NOMO-1 treated with dmso at 0.1 percent for 144 hours (cell line): ENCODE measurements around the gene FBXO10.

Source experiments
- DNase-seq: peaks from one replicate; lab custom pipeline; 2025; ENCODE audit not compliant: unreplicated experiment; lab: John Stamatoyannopoulos, UW

The FBXO10 gene

DNA sequence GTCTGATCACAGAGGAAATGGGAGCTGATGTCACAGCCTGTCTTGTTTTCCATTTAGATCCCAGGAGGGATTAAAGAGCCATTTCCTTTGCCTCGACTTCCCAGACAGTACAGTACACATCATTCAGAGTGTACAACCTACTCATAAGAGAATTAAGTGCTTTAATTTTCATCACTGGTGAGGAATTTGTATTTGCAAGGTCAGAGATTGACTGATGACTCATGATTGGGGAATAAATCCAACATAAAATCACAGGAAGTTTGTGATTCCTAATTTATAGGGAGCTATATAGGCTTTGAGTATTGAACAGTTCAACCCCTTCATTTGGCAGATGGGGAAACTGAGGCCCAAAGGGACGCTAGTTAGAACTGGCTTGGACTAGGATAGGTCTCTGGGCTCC lies 20.3 kb upstream of the FBXO10 start:
- DNase-seq: no peak

GRCh38 chr9:37593883-37594448 lies 17.8 kb upstream of the FBXO10 start:
- no peak for DNase-seq

DNA sequence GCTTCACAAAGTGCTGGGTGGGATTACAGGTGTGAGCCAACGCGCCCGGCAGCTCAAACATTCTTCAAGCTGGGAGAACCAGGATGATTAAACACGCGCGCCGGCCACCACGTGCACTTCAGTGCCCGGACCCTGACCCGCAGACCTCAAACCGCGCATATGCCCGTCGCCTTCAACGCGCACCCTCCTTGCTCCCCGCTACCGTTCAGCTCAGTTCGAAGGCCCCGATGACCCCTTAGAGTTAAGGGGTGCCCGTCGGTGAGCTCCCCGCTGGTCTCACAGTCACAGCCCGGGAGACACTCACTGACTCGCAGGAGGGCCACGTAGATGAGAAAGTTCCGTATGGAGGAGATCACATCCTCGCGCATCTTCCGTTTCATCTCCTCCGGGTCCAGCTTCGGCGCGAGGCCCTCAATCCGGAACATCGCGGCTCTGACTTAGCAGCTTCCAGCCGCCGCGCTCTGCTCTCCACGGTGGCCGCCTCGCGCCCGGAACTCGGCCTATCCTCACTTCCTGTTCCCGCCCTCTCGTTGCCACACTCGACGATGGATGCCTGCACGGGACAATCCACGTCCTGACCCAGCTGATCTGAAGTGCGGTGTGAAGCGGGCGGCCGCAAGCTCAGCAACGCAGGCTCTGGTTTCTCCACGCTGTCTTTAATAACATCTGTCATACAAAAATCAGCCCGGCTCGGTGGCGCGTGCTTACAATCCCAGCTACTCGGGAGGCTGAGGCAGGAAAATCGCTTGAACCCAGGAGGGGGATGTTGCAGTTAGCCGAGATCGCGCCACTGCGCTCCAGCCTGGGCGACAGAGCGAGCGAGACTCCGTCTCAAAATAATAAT lies 16.1 kb upstream of the FBXO10 start, which contains the start of gene TOMM5:
TOMM5 (minus strand) TSS at position 490 of the 844 bp plus-strand sequence; CDS start at position 425, 65 bp downstream.
- peak; percentile 76 for DNase-seq

GRCh38 chr9:37587521-37587920 lies 11.3 kb upstream of the FBXO10 start:
- no peak for DNase-seq

- no peak for DNase-seq
These were observed 7.4 kb upstream of the FBXO10 start for GRCh38 chr9:37583522-37584121.

DNA sequence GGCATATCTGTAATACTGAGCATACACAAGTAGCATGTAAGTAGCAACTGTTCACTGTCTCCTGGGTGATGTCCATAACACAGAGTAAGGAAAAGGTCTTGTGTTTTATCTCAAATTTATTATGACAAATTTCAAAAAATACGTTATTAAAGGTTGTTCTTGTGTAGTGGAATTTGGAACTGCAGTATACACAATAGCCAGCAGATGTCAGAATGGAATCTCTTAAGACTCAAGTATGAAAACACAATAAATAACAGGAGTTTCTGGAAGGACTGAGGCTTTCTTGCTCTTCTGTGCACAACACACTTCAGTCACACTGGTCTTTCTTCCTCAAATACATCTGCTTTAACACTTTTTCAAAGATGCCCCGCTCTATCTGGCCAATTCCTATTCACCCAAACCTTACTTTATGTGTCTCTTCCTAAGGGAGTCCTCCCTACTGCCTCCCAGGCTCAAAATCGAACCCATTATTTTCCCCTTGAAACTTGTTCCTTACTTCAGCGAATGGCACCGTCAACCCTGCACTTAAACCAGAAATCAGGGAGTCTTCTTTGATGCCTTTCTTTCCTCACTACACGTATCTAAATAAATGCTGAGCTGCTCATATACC lies 6.5 kb upstream of the FBXO10 start:
- no peak for DNase-seq

DNA sequence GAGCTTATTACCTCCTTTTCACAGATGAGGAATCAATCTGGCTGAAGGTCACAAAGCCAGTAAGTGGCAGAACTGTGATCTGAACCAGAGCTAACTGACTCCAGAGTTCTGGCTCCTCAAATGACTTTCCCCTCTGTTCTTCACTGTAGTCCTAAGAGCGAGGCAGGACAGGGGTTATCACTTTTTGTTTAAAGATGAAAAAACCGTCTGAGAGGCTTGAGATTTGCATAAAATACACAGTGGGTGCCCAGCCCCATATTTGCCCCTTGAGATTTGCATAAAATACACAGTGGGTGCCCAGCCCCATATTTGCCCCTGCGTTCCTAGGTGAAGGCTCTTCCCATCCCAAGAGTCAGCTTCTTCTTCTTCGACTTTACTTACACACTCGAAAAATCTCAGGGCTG lies 667 bp downstream of the FBXO10 start:
- no peak for DNase-seq

DNA sequence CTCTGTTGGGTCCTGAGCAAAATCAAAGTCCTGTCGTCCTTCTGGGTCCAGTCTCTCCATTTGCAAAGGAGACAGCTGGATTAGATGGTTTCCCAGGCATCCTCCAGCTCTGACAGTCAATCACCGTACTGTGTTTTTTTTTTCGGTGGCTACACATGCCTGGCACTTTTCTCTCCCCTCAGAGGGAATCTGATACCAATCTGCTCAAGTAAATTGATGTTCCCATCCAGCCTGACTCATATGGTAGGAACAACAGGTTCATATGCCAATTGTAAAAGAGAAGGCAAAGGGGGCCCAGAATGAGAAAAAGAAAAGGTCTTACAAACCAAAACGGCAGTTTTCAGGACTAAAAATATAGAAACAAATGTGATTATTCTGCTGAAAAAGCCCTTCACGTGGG lies 1.2 kb downstream of the FBXO10 start:
- DNase-seq: no peak

- no peak for DNase-seq
These were observed 1.9 kb downstream of the FBXO10 start for GRCh38 chr9:37574241-37574721.

GRCh38 chr9:37571282-37571681 lies 4.9 kb downstream of the FBXO10 start:
- DNase-seq: no peak

GRCh38 chr9:37566716-37567115 lies 9.5 kb downstream of the FBXO10 start:
- no peak for DNase-seq

GRCh38 chr9:37565661-37566618 lies 10.2 kb downstream of the FBXO10 start:
- no peak for DNase-seq

GRCh38 chr9:37564916-37565315 lies 11.3 kb downstream of the FBXO10 start:
- DNase-seq: no peak

DNA sequence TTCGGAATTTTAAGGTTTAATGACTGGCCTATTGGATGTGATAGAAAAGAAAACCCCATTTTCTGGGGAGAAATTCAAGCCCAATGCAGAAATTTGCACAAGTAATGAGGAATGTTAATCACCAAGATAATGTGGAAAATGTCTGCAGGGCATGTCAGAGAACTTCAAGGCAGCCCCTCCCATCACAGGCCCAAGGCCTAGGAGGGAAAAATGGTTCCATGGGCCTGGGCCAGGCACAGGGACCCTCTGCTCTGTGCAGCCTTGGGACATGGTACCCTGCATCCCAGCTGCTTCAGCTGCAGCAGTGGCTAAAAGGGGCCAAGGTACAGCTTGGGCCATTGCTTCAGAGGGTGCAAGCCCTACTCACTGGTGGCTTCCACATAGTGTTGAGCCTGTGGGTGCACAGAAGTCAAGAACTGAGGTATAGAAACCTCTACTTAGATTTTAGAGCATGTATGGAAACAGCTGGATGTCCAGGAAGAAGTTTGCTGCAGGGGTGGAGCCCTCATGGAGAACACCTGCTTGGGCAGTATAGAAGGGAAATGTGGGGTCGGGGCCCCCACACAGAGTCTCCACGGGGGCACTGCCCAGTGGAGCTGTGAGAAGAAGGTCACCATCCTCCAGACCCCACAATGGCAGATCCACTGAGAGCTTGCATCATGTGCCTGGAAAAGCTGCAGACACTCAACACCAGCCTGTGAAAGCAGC lies 12.2 kb downstream of the FBXO10 start:
- DNase-seq: no peak

GRCh38 chr9:37562826-37563225 lies 13.4 kb downstream of the FBXO10 start:
- no peak for DNase-seq

- no peak for DNase-seq
These were observed 14.5 kb downstream of the FBXO10 start for GRCh38 chr9:37561682-37562081.

DNA sequence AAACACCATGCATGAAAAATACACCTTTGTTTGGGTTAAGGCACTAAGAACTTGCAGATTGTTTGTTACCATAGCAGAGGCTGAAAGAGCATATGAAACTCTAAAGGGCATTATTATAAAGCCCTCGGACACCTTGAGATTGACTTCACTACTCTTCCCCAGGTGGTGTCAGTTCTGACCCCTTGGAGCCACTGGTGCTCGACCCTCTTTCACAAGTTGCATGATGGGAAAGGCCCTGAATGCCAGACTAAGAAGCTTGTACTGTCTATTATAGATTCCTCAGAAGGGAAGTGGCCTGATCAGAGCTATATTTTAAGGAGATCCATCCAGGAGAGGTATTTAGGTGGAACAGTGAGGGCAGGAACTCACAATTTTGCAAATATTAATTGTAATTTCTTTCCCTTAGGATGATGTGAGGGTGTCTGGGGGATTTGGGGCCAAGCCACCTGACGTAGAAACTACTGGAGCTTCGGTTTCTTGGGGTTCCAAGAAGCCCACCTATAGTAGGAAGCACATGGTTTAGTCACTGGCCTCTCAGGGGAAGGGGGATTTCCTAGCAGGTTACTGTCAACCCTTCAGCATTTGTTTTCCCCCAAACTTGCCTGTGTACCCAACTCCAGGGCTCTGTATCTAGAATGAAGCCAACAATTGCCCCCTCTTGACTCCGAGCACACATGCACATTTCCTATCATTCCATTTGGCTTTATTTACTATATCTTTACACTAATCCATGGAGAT lies 16.2 kb downstream of the FBXO10 start:
- no peak for DNase-seq

DNA sequence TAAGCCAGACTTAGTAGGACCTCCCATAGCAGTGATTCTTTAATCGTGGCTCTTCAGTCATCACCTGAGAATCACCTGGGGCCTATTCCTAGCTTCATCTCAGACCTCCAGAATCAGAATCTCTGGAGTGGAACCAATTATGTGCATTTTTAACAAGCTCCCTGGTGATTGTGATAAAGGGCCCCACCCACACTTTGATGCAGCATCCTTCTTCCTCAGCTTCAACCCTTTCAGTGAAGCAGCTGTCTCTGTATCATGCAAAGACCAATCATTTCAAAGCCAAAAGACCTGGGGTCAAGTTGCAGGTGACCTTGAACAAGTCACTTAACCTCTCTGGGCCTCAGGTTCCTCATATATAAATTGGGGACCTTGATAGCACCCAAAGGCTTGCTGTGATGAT lies 17.1 kb downstream of the FBXO10 start:
- no peak for DNase-seq

GRCh38 chr9:37555786-37556185 lies 20.4 kb downstream of the FBXO10 start:
- no peak for DNase-seq
